ENCODE data around the gene KCNB1.

DNA sequence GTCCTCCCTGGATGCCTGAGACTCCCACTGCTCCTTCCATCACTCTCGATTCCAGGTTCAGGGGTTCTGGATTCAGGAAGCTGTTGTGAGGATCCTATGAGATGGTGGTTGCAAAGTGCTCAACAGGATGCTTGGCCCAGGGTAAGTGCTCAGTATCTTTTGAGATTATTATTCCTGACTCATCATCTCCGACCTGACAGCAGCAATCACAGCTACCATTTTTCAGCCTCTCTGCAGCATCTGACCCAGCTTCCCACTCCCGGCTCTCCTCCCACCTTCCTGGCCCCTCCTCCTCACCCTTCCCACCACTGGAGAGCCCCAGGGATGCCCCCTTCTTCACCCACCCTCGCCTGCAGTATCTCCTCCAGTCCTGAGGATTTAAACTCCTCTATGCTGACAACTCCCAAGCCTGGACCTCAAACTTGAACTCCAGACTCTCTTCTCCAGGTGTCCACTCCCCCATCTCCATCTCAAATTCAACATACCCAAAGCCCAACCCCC is 36.8 kb upstream of the KCNB1 start:
- TF ChIP-seq, protein P1, sequence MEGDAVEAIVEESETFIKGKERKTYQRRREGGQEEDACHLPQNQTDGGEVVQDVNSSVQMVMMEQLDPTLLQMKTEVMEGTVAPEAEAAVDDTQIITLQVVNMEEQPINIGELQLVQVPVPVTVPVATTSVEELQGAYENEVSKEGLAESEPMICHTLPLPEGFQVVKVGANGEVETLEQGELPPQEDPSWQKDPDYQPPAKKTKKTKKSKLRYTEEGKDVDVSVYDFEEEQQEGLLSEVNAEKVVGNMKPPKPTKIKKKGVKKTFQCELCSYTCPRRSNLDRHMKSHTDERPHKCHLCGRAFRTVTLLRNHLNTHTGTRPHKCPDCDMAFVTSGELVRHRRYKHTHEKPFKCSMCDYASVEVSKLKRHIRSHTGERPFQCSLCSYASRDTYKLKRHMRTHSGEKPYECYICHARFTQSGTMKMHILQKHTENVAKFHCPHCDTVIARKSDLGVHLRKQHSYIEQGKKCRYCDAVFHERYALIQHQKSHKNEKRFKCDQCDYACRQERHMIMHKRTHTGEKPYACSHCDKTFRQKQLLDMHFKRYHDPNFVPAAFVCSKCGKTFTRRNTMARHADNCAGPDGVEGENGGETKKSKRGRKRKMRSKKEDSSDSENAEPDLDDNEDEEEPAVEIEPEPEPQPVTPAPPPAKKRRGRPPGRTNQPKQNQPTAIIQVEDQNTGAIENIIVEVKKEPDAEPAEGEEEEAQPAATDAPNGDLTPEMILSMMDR (IDR thresholded peaks at IDR 0.05), result no peak
- no peak for TF ChIP-seq POLR2A (IDR thresholded peaks at IDR 0.05)

Measured in stomach (tissue), 4 donors.